HepG2 (cell line): Measurements from ENCODE around the gene NCMAP. TPM values are rescaled to one million over a fixed set of nuclear protein-coding genes. Genes with fewer than 3 reads are reported as not detected.

Experiments used
- CENPT ChIP-seq: sonication (generic); formaldehyde crosslinking; IDR thresholded peaks from 2 replicates; pipeline ENCODE4 v1.8.0; 2022; ENCODE audit warnings: low read depth, mild to moderate bottlenecking, moderate library complexity, missing genetic modification reagents
- MAFK ChIP-seq, 2 experiments: IDR thresholded peaks in 1 of 2; conservative IDR thresholded peaks in 1 of 2; 2 replicates each; pipeline ENCODE4 v1.6.1; 2011; ENCODE audit warnings: improper control_type of control experiment in 2 of 2, low read length in 2 of 2
- RAD51 ChIP-seq: fragments of 450-650 bp; IDR thresholded peaks from 2 replicates; pipeline ENCODE4 v1.6.1; 2016; ENCODE audit warnings: borderline replicate concordance
- RARA ChIP-seq: IDR thresholded peaks from 2 replicates; pipeline ENCODE4 v1.6.1; 2016; ENCODE audit warnings: missing genetic modification reagents, missing compliant biosample characterization
- RELA ChIP-seq: sonication (generic); formaldehyde crosslinking; IDR thresholded peaks from 2 replicates; pipeline ENCODE4 v1.4.0; 2020; ENCODE audit warnings: missing genetic modification reagents
- REST ChIP-seq, 2 experiments: IDR thresholded peaks; 2 replicates each; pipeline ENCODE4 v1.6.1; 2011 to 2012; ENCODE audit warnings: low read length in 2 of 2, borderline replicate concordance in 1 of 2, low read depth in 1 of 2, mild to moderate bottlenecking in 1 of 2, moderate library complexity in 1 of 2
- SIX1 ChIP-seq: sonication (generic); formaldehyde crosslinking; IDR thresholded peaks from 2 replicates; pipeline ENCODE4 v1.4.0; 2020; ENCODE audit warnings: missing genetic modification reagents, borderline replicate concordance
- SUZ12 ChIP-seq: fragments of 150-350 bp; IDR thresholded peaks from 2 replicates; pipeline ENCODE4 v1.6.1; 2014; ENCODE audit warnings: low read depth, low read length
- TEF ChIP-seq: sonication (generic); formaldehyde crosslinking; IDR thresholded peaks from 2 replicates; pipeline ENCODE4 v1.5.0; 2020; ENCODE audit warnings: missing genetic modification reagents
- ZBTB39 ChIP-seq: sonication (generic); formaldehyde crosslinking; IDR thresholded peaks from 2 replicates; pipeline ENCODE4 v1.5.0; 2020; ENCODE audit warnings: missing genetic modification reagents
- ZFP36 ChIP-seq: fragments of 150-350 bp; IDR thresholded peaks from 2 replicates; pipeline ENCODE4 v1.6.1; 2018; ENCODE audit warnings: borderline replicate concordance, low read length, low read depth; ENCODE audit not compliant: partially characterized antibody
- ZFP90 ChIP-seq: sonication (generic); formaldehyde crosslinking; IDR thresholded peaks from 2 replicates; pipeline ENCODE4 v1.8.0; 2022; ENCODE audit warnings: missing genetic modification reagents, mild to moderate bottlenecking, inconsistent platforms, borderline replicate concordance
- ZNF24 ChIP-seq: fragments of 450-650 bp; IDR thresholded peaks from 2 replicates; pipeline ENCODE4 v1.6.1; 2017; ENCODE audit warnings: antibody characterized with exemption, mild to moderate bottlenecking
- ZNF275 ChIP-seq: sonication (generic); formaldehyde crosslinking; IDR thresholded peaks from 2 replicates; pipeline ENCODE4 v1.8.0; 2022; ENCODE audit warnings: missing genetic modification reagents, mild to moderate bottlenecking, inconsistent platforms, borderline replicate concordance
- ZNF3 ChIP-seq: IDR thresholded peaks from 2 replicates; pipeline ENCODE4 v1.7.0; 2017; ENCODE audit warnings: inconsistent platforms
- ZNF317 ChIP-seq: sonication (generic); formaldehyde crosslinking; IDR thresholded peaks from 2 replicates; pipeline ENCODE4 v1.5.0; 2020; ENCODE audit warnings: mild to moderate bottlenecking, missing genetic modification reagents
- ZNF598 ChIP-seq: sonication (generic); formaldehyde crosslinking; IDR thresholded peaks from 2 replicates; pipeline ENCODE4 v1.5.1; 2020; ENCODE audit warnings: mild to moderate bottlenecking, missing genetic modification reagents, borderline replicate concordance
- ZNF670 ChIP-seq: sonication (generic); formaldehyde crosslinking; IDR thresholded peaks from 2 replicates; pipeline ENCODE4 v1.8.0; 2022; ENCODE audit warnings: mild to moderate bottlenecking, missing genetic modification reagents, borderline replicate concordance
- ZNF749 ChIP-seq: sonication (generic); formaldehyde crosslinking; IDR thresholded peaks from 2 replicates; pipeline ENCODE4 v1.8.0; 2022; ENCODE audit warnings: mild to moderate bottlenecking, missing genetic modification reagents, moderate library complexity, borderline replicate concordance
- polyA plus RNA-seq, 8 experiments: library from polyadenylated mRNA; depleted of rRNA in 3 of 8; stranded (reverse) in 7 of 8; unstranded in 1 of 8; fragments of >200 nt; fragmentation: Illumina TruSeq in 4 of 8; extraction: Trizol in 4 of 8; gene quantifications; 2 replicates each; pipeline versions ENCODE4 v1.2.1 to v1.2.3, GENCODE V29; 2011 to 2016; ENCODE audit warnings: low read depth in 4 of 8, missing spikeins in 1 of 8, mixed read lengths in 1 of 8; ENCODE audit not compliant: insufficient read depth in 1 of 8
- total RNA-seq, 5 experiments: library from RNA; depleted of rRNA; stranded (reverse); fragments of >200 nt; fragmentation: Illumina TruSeq; extraction: Trizol; gene quantifications; 2 replicates each; pipeline ENCODE4 v1.2.3, GENCODE V29; 2016; ENCODE audit warnings: low read depth in 1 of 5

Gene NCMAP
- total and polyA plus RNA-seq, 2 of the 13 experiments (the other 11 are each of a cell fraction or from before 2014, with no cell fraction given), result 2.7 to 20.0 TPM

- TF ChIP-seq REST (IDR thresholded peaks at IDR 0.05; ENCODE audit: borderline replicate concordance in 1 of 2, low read depth in 1 of 2, low read length in 2 of 2) (peak in 1 of 2 experiments; percentile 65; a peak in 1 of 4 replicates), ZBTB39 (no peak), RAD51 (peak; percentile 22; the same call in 1 of the 2 replicates), CENPT (CRISPR knock-in tag) (peak; percentile 78; the same call in 1 of the 2 replicates), ZNF598 (CRISPR knock-in tag) (peak; percentile 93; the same call in 1 of the 2 replicates), RELA (CRISPR knock-in tag) (0 out of 2 replicates have a peak, but pooled peaks have one; percentile 21), SIX1 (no peak), RARA (CRISPR knock-in tag) (peak; percentile 18; the same call in 1 of the 2 replicates), MAFK (conservative IDR thresholded peaks at IDR 0.05 in 1 of 2, IDR thresholded peaks at IDR 0.05 in 1 of 2; ENCODE audit: low read length in 2 of 2) (no peak), ZNF24 (no peak), ZNF3 (no peak), SUZ12 (peak; percentile 35; the same call in 1 of the 2 replicates), ZNF749 (peak; percentile 87; the same call in 1 of the 2 replicates), ZNF670 (CRISPR knock-in tag) (no peak), ZNF275 (CRISPR knock-in tag) (no peak), ZFP90 (CRISPR knock-in tag) (no peak; the same call in 1 of the 2 replicates), TEF (peak; percentile 61), ZNF317 (CRISPR knock-in tag) (peak; percentile 70), ZFP36 (no peak)
Observed at GRCh38 chr1:24642481-24643362, 86.8 kb downstream of the NCMAP start, which contains the start of gene SRRM1 (continued).
